Ovary (tissue), 3 donors: ENCODE data around the gene GNAT3.

ENCODE experiments used
- EP300 ChIP-seq: sonication (generic); formaldehyde crosslinking; IDR thresholded peaks from one replicate; pipeline ENCODE4 v1.6.1; 2017; ENCODE audit warnings: antibody characterized with exemption
- TF ChIP-seq, protein P1 (sequence below), 3 donors: fragments of 450-650 bp in 2 of 3; fragments of 200-600 bp in 1 of 3; IDR thresholded peaks; one replicate each; pipeline versions ENCODE4 v1.5.1 to v1.8.0; 2016 to 2022; ENCODE audit warnings: antibody characterized with exemption in 3 of 3, mild to moderate bottlenecking in 1 of 3
- donor health status: DM: no; HTN: no; CAD: no.

DNA sequence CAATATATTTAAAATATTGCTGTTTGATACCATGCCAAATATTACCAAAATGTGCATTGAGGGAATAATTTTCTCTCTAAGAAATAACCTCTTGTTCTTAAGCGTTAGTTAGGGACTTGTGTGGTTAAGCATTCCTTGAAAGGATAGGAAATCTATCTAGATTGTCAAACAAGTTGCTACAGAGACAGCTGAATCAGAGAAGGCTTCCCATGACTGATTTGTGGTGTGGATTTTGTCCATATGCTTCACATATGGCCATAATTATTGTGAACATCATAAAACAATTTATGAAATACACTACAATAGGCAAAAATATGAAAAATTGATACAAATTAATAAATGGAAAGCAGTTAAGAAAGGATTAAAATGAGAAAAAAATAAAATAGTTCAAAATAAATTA is 96.3 kb downstream of the GNAT3 start:
- TF ChIP-seq, protein P1, sequence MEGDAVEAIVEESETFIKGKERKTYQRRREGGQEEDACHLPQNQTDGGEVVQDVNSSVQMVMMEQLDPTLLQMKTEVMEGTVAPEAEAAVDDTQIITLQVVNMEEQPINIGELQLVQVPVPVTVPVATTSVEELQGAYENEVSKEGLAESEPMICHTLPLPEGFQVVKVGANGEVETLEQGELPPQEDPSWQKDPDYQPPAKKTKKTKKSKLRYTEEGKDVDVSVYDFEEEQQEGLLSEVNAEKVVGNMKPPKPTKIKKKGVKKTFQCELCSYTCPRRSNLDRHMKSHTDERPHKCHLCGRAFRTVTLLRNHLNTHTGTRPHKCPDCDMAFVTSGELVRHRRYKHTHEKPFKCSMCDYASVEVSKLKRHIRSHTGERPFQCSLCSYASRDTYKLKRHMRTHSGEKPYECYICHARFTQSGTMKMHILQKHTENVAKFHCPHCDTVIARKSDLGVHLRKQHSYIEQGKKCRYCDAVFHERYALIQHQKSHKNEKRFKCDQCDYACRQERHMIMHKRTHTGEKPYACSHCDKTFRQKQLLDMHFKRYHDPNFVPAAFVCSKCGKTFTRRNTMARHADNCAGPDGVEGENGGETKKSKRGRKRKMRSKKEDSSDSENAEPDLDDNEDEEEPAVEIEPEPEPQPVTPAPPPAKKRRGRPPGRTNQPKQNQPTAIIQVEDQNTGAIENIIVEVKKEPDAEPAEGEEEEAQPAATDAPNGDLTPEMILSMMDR (IDR thresholded peaks at IDR 0.05) = no peak
- TF ChIP-seq EP300 = no peak
